Caki2 (cell line): Measurements from ENCODE around the gene GPATCH8. TPM values are rescaled to one million over a fixed set of nuclear protein-coding genes. Genes with fewer than 3 reads are reported as not detected.
"Not testable (repeated sequence)": the region's sequence is repeated elsewhere in the genome, so short reads cannot be mapped to it uniquely, and the experiment has no call there.

Source experiments
- DNase-seq: peaks from one replicate; pipeline ENCODE4 v3.0.0-alpha.2; 2015; ENCODE audit warnings: low read depth
- in situ Hi-C: cut with HindIII; loops from 2 replicates; pipeline ENCODE4 v1.10.0; 2016; ENCODE audit warnings: low sequenced_read_pairs, low pct_unique_long_range_greater_than_20kb, mixed read lengths
- total RNA-seq: library from RNA; depleted of rRNA; stranded (reverse); fragments of >200 nt; shearing (Covaris generic); gene quantifications from 2 replicates; pipeline ENCODE4 v1.2.3, GENCODE V29; 2014; ENCODE audit warnings: low replicate concordance

The GPATCH8 gene
- total RNA-seq, 1 experiment from 2014 or later, result 8.6 TPM

GRCh38 chr17:44385287-44386181, 117.7 kb downstream of the GPATCH8 start:
- in situ Hi-C loops, result no loop called here
- DNase-seq, result peak; percentile 66

GRCh38 chr17:44384823-44385286, 118.4 kb downstream of the GPATCH8 start:
- in situ Hi-C loops, result no loop called here
- no peak for DNase-seq

- DNase-seq, result no peak
- in situ Hi-C loops, result no loop called here
These were observed 118.9 kb downstream of the GPATCH8 start for GRCh38 chr17:44384281-44384822.

GRCh38 chr17:44383861-44384260, 119.3 kb downstream of the GPATCH8 start:
- in situ Hi-C loops, result no loop called here
- DNase-seq, result no peak

- in situ Hi-C loops, result no loop called here
- DNase-seq, result no peak
These were observed 119.8 kb downstream of the GPATCH8 start for GRCh38 chr17:44383363-44383762.

GRCh38 chr17:44382917-44383316, 120.3 kb downstream of the GPATCH8 start:
- in situ Hi-C loops, result no loop called here
- DNase-seq, result no peak

DNA sequence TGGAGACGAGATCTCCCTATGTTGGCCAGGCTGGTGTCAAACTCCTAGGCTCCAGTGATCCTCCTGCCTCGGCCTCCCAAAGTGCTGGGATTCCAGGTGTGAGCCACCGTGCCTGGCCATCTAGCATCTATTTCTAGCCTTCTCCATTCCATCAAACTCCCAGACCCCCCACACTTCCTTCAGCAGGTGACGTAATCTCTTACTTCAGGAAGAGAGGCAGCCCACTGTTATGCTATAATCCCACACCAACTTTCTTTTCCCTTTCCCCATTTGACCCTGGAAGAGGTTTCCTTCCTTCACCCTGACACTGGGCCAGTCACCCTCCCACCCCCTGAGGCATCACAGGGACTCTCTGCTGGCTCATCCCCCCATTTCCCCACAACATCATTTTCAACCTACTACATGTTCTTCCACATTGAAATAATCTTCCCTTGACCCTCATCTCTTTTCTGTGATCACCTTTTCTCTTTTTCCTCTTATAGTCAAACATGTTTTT, 121.3 kb downstream of the GPATCH8 start:
- DNase-seq, result no peak
- in situ Hi-C loops, result no loop called here

DNA sequence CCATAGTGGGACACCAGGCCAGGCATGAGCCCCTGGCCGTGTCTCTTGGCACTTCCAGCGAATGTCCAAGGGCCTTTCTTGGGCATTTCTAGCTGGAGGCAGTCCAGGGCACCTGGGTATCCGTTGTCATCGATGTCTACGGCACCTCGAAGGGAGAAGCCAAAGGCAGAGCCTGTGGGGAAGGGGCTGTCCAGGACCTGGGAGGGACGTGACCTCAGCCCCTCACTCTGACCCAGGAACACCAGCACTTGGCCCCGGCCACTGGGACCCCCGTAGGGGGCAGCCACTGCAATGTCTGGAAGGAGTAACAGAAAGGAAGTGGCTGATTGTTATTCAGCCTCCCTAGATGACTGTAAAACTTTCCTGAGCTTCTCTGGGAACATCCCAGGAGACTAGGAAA, 122.4 kb downstream of the GPATCH8 start:
- DNase-seq, result no peak
- in situ Hi-C loops, result no loop called here

DNA sequence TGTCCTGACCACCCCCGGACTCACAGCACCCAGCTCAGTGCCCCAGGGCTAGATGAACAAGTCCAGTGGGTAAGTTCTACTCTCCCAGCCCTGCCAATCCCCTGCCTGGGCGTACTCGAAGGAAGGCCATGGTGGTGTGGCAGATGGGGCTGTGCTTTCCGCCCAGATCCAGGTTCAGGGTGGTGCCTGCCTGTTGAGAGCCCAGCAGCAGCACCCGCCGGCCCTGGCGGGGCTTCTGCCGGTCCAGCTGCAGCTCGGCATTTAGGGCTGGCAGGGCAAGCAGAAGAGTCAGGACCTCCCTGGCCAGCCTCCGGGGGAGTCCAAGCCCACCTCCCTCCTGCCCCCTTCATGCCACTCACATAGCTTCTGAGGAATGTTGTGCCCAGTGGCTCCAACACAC, 123.3 kb downstream of the GPATCH8 start:
- no peak for DNase-seq
- in situ Hi-C loops, result no loop called here

- in situ Hi-C loops, result no loop called here
- DNase-seq, result no peak
These were observed 125.0 kb downstream of the GPATCH8 start for GRCh38 chr17:44378171-44378705.

- no peak for DNase-seq
- in situ Hi-C loops, result no loop called here
These were observed 126.4 kb downstream of the GPATCH8 start for GRCh38 chr17:44376779-44377178.

DNA sequence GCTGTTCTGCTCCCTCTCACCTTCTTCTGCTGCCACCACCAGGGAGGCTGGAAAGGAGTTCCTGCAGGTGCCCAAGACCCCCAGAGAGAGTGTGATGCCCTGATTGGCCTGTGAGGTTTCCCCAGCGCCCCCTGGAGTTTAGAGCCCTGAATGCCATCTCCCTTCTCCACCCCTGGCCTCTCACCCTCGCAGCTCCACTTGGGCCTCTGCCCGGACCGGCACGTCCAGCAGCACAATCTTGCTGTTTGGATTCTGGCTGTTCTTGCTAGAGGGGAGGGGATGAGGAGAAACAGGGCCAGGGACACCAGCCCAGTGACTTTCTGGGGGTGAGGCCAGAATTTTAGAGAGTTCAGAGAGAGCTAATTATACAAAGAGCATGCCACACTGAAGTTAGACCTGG, 127.1 kb downstream of the GPATCH8 start:
- DNase-seq, result no peak
- in situ Hi-C loops, result no loop called here

- no peak for DNase-seq
- in situ Hi-C loops, result no loop called here
These were observed 127.8 kb downstream of the GPATCH8 start for GRCh38 chr17:44375196-44376017.

DNA sequence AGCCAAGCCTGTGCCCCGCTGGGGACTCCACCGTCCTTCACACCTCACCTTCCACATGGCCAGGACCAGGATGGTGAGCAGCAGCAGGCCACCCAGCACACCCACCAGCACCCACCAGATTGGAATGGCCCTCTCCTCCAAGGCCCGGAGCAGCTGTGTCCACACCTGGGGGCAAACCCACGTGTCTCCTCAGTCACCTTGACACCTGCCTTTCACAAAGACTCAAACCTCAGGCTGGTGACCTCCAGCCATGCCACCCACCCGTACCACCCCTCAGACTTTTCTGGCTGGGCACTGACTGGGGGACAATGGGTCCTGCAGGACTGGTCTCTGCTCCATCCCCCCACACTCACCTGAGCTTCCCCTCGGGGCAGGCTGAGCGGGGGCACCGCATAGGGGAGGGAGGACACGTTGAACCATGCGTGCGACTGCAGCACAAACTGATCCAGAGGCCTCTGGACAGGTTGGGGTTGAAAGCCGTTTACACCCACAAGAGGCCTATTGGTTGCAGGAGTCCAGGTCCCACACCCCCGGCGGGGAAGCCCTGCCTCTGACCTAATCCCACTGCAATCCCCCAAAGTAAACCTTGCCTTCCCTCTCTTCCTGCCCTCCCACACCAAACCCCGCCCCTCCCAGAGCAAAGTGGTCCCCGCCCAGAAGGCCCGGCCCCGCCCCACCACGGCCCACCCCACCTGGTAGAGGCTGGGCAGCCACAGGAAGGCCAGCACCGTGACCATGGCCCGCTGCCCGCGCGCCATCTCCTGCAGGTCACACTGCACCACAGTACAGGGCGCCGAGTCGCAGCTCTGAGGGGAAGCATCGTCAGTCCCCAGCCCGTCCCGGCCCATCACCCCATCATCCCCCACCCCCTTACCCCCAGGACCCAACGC, 128.7 kb downstream of the GPATCH8 start:
- DNase-seq, result no peak
- in situ Hi-C loops, result no loop called here

GRCh38 chr17:44372036-44372435, 131.2 kb downstream of the GPATCH8 start:
- no peak for DNase-seq
- in situ Hi-C loops, result no loop called here

GRCh38 chr17:44369414-44370023, 133.7 kb downstream of the GPATCH8 start:
- in situ Hi-C loops, DNase-seq: not testable (repeated sequence)
